ENCODE data around the gene KMT5B. TPM values are rescaled to one million over a fixed set of nuclear protein-coding genes. Genes with fewer than 3 reads are reported as not detected.

The KMT5B gene
- total RNA-seq, 2 donors from 2014 or later = 20.7 to 29.8 TPM

DNA sequence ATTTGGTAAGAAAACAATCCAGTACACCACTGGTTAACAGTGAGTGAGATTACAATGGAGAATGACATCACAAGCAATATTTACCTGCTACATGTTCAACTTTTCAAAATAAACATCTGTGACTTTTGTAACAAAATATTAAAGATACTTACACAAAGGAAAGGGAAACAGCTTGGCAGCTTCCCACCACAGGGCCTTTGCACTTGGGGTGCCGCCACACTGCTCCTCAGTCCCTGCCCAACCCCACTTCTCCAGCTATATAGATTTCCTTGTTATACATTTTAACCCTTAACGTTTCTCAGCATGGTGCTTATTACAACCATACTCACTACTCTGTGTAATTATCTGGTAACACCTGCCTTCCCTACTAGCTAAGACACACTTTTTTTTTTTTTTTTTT is 10.9 kb downstream of the KMT5B start:
- Histone ChIP-seq H3K27ac (no peak overlapping the region), H3K36me3 (no peaks in the 10 kb centered on the region), H3K4me3 (no peak overlapping the region), H3K9me3 (no peaks in the 10 kb centered on the region), H3K4me1 (ENCODE audit: control insufficient read depth in 1 of 2, low read depth in 2 of 2) (peaks cover 12 to 55% of the 10 kb centered on the region in 2 donors), H3K27me3 (replicated peaks; ENCODE audit: insufficient read depth) (no peaks in the 10 kb centered on the region)
- no peak for ATAC-seq (ENCODE audit: insufficient number of reproducible peaks, low FRiP score, low read depth)
- TF ChIP-seq, protein P1, sequence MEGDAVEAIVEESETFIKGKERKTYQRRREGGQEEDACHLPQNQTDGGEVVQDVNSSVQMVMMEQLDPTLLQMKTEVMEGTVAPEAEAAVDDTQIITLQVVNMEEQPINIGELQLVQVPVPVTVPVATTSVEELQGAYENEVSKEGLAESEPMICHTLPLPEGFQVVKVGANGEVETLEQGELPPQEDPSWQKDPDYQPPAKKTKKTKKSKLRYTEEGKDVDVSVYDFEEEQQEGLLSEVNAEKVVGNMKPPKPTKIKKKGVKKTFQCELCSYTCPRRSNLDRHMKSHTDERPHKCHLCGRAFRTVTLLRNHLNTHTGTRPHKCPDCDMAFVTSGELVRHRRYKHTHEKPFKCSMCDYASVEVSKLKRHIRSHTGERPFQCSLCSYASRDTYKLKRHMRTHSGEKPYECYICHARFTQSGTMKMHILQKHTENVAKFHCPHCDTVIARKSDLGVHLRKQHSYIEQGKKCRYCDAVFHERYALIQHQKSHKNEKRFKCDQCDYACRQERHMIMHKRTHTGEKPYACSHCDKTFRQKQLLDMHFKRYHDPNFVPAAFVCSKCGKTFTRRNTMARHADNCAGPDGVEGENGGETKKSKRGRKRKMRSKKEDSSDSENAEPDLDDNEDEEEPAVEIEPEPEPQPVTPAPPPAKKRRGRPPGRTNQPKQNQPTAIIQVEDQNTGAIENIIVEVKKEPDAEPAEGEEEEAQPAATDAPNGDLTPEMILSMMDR (IDR thresholded peaks at IDR 0.05) = no peak
- DNase-seq (ENCODE audit: low spot score) = no peak

DNA sequence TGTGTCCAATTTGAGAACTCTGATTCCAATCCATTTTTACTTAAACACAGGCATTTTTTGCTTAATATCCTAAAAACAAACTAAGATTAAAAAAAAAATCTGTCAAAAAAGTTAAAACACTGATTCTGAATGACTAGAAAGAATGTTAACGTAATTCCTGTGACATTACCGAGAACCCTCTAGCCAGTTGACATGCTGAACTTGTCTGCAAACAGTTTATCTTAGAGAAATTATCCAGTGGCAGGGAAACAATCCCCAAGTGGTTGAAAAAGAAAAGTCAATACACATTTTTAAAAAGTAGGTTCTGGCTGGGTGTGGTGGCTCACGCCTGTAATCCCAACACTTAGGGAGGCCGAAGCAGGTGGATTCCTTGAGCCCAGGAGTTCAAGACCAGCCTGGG is 11.6 kb downstream of the KMT5B start:
- Histone ChIP-seq H3K36me3 (no peaks in the 10 kb centered on the region), H3K4me3 (no peak overlapping the region), H3K9me3 (no peaks in the 10 kb centered on the region), H3K4me1 (ENCODE audit: control insufficient read depth in 1 of 2, low read depth in 2 of 2) (peaks cover 9 to 51% of the 10 kb centered on the region in 2 donors), H3K27ac (no peak overlapping the region), H3K27me3 (replicated peaks; ENCODE audit: insufficient read depth) (no peaks in the 10 kb centered on the region)
- ATAC-seq (ENCODE audit: insufficient number of reproducible peaks, low FRiP score, low read depth) (no peak), DNase-seq (ENCODE audit: low spot score) (no peak)
- TF ChIP-seq, protein P1 (IDR thresholded peaks at IDR 0.05) = no peak

DNA sequence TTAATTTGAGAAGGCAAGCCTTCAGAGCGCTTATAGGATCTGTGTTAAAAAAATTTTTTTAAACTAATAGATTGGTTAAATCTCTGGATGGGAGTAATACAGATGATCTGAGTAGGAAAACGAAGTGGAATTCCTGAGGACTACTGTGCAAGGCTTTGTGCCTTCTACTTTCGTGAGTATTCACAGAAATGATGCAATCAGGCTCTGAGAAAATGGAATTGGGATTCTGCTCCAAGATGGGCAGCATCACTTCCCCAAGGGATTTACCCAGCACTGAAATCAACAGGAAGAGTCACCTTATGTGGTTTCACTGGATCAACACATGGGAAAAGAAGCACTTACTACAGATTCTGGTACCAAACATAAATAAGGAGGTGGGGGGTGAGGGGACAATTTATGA is 12.5 kb downstream of the KMT5B start:
- ATAC-seq (ENCODE audit: insufficient number of reproducible peaks, low FRiP score, low read depth) (no peak), DNase-seq (ENCODE audit: low spot score) (no peak)
- Histone ChIP-seq H3K27me3 (replicated peaks; ENCODE audit: insufficient read depth) (no peaks in the 10 kb centered on the region), H3K4me1 (ENCODE audit: control insufficient read depth in 1 of 2, low read depth in 2 of 2) (peaks cover 6 to 49% of the 10 kb centered on the region in 2 donors), H3K4me3 (no peak overlapping the region), H3K36me3 (no peaks in the 10 kb centered on the region), H3K9me3 (no peaks in the 10 kb centered on the region), H3K27ac (no peak overlapping the region)
- TF ChIP-seq, protein P1 (IDR thresholded peaks at IDR 0.05) = no peak

DNA sequence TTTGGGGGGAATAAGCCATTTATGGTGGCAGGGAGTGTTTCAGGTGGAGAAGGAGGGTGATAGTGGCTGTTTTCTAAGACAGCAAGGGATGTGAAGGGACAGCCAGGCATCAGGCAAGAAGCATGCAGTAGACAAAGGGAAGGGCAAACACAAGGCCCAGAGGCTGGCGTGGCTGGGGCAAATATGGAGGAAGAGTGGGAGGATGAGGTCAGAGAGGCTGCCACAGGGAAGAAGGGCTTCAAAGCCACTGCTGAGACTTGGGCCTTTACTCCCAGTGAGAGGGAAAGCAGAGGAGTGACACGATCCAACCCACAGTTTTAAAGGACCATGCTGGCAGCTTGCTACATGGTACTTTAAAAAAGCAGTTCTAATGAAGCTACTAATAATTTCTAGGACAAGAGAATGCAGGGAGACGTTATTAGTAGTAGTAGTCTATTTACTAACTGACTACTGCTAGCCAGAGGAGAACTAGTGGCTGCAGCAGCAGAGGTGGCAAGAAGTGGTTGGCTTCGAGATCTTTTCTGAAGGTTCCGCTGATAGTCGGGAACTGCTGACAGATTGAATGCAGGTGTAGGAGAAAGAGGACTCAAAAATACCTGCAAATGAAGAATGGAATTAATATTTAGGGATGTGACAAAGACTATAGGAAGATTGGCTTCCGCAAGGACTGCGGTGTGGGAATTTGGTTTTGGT is 13.7 kb downstream of the KMT5B start:
- peaks cover 10 to 49% of the 10 kb centered on the region in 2 donors for H3K4me1 ChIP-seq (ENCODE audit: control insufficient read depth in 1 of 2, low read depth in 2 of 2)
- no peak overlapping the region for H3K27ac ChIP-seq
- TF ChIP-seq, protein P1 (IDR thresholded peaks at IDR 0.05) = no peak
- no peaks in the 10 kb centered on the region for H3K9me3 ChIP-seq
- no peak overlapping the region for H3K4me3 ChIP-seq
- H3K36me3 ChIP-seq = no peaks in the 10 kb centered on the region
- no peaks in the 10 kb centered on the region for H3K27me3 ChIP-seq (replicated peaks; ENCODE audit: insufficient read depth)
- ATAC-seq (ENCODE audit: insufficient number of reproducible peaks, low FRiP score, low read depth) = no peak
- no peak for DNase-seq (ENCODE audit: low spot score)

DNA sequence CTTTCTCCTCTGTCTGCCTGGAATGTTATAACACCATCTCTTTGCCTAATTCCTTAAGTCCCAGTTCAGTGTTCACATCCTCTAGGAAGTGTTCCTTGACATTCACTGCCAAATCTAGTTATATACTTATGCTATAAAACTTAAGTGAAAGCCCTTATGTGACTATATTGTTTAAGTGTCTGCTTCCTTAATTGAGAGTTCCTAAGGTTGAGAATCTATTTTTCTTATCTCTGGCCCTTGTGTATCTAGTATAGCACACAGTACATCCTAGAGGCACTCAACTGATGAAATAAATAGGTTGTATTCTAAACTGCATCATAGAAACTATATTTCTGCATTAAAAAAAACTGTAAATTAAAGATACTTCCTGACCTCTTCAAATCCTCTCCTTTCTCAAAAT is 16.9 kb downstream of the KMT5B start:
- Histone ChIP-seq H3K36me3 (no peaks in the 10 kb centered on the region), H3K27ac (no peak overlapping the region), H3K9me3 (no peaks in the 10 kb centered on the region), H3K27me3 (replicated peaks; ENCODE audit: insufficient read depth) (no peaks in the 10 kb centered on the region), H3K4me1 (ENCODE audit: control insufficient read depth in 1 of 2, low read depth in 2 of 2) (peaks cover 7 to 35% of the 10 kb centered on the region in 2 donors), H3K4me3 (no peak overlapping the region)
- DNase-seq (ENCODE audit: low spot score) (no peak), ATAC-seq (ENCODE audit: insufficient number of reproducible peaks, low FRiP score, low read depth) (no peak)
- TF ChIP-seq, protein P1 (IDR thresholded peaks at IDR 0.05) = no peak

All from thoracic aorta (tissue), 2 donors.